ENCODE measurements around the gene NXPH4.

GRCh38 chr12:57225680-57226210 lies 9.2 kb downstream of the NXPH4 start:
- no peak for TF ChIP-seq EZH2 (IDR thresholded peaks at IDR 0.05; ENCODE audit: borderline replicate concordance, low read depth, low read length, poor library complexity, severe bottlenecking)
- TF ChIP-seq CTCF (conservative IDR thresholded peaks at IDR 0.05; ENCODE audit: low read depth, low read length): no peak

Data from A673 (cell line).